MM.1S (cell line): ENCODE measurements around the gene EPHB1.

Experiments
- DNase-seq: peaks from one replicate; pipeline ENCODE4 v3.0.0-alpha.2; 2015
- H2AFZ ChIP-seq: fragments of 300-600 bp; sonication (generic); 2 replicates; pipeline ENCODE4 v1.6.0; 2016; ENCODE audit warnings: antibody characterized with exemption, low read length
- H3F3A ChIP-seq: fragments of 300-600 bp; sonication (generic); 2 replicates; pipeline ENCODE4 v1.6.1; 2016; ENCODE audit warnings: mild to moderate bottlenecking, antibody characterized with exemption, low read length, moderate library complexity, mixed read lengths; ENCODE audit not compliant: insufficient read depth
- H3K27ac ChIP-seq: fragments of 300-600 bp; sonication (generic); 2 replicates; pipeline ENCODE4 v1.5.1; 2016; ENCODE audit warnings: mild to moderate bottlenecking, low read length
- H3K27me3 ChIP-seq: fragments of 300-600 bp; sonication (generic); replicated peaks from 2 replicates; pipeline ENCODE4 v1.6.0; 2016; ENCODE audit warnings: low read length; ENCODE audit not compliant: insufficient read depth
- H3K36me3 ChIP-seq: fragments of 300-600 bp; sonication (generic); replicated peaks from 2 replicates; pipeline ENCODE4 v1.6.1; 2016; ENCODE audit warnings: mild to moderate bottlenecking, low read length, mixed read lengths; ENCODE audit not compliant: insufficient read depth
- H3K4me1 ChIP-seq: fragments of 300-600 bp; sonication (generic); 2 replicates; pipeline ENCODE4 v1.6.1; 2016; ENCODE audit warnings: low read length, mixed read lengths
- H3K4me2 ChIP-seq: fragments of 300-600 bp; sonication (generic); 2 replicates; pipeline ENCODE4 v1.6.0; 2016; ENCODE audit warnings: low read depth, low read length
- H3K4me3 ChIP-seq: fragments of 300-600 bp; sonication (generic); 2 replicates; pipeline ENCODE4 v1.5.1; 2016; ENCODE audit warnings: low read length, mixed read lengths
- H3K79me2 ChIP-seq: fragments of 300-600 bp; sonication (generic); 2 replicates; pipeline ENCODE4 v1.6.1; 2016; ENCODE audit warnings: mixed run types, low read length, mixed read lengths
- H3K9ac ChIP-seq: fragments of 300-600 bp; sonication (generic); 2 replicates; pipeline ENCODE4 v1.6.1; 2016; ENCODE audit warnings: low read length, mixed read lengths
- H3K9me2 ChIP-seq: fragments of 300-600 bp; sonication (generic); replicated peaks from 2 replicates; pipeline ENCODE4 v1.6.1; 2016; ENCODE audit warnings: mild to moderate bottlenecking, low read length, mixed read lengths; ENCODE audit not compliant: insufficient read depth
- H3K9me3 ChIP-seq: fragments of 300-600 bp; sonication (generic); replicated peaks from 2 replicates; pipeline ENCODE4 v1.6.1; 2016; ENCODE audit warnings: mild to moderate bottlenecking, low read length, mixed read lengths; ENCODE audit not compliant: insufficient read depth
- H4K20me1 ChIP-seq: fragments of 300-600 bp; sonication (generic); 2 replicates; pipeline ENCODE4 v1.6.1; 2016; ENCODE audit warnings: mild to moderate bottlenecking, low read length, moderate library complexity, mixed read lengths; ENCODE audit not compliant: insufficient read depth
- CTCF ChIP-seq: fragments of 300-600 bp; sonication (generic); IDR thresholded peaks from 2 replicates; pipeline ENCODE4 v1.5.1; 2016; ENCODE audit warnings: antibody characterized with exemption, low read length, mixed read lengths
- EZH2 ChIP-seq: fragments of 300-600 bp; sonication (generic); optimal IDR thresholded peaks from 2 replicates; pipeline ENCODE3; 2017; ENCODE audit warnings: low read depth, mild to moderate bottlenecking, antibody characterized with exemption, low read length, mixed read lengths
- EZH2phosphoT487 ChIP-seq: fragments of 300-600 bp; sonication (generic); IDR thresholded peaks from 2 replicates; pipeline ENCODE4 v1.6.1; 2018; ENCODE audit warnings: antibody characterized with exemption, low read length

Gene EPHB1

DNA sequence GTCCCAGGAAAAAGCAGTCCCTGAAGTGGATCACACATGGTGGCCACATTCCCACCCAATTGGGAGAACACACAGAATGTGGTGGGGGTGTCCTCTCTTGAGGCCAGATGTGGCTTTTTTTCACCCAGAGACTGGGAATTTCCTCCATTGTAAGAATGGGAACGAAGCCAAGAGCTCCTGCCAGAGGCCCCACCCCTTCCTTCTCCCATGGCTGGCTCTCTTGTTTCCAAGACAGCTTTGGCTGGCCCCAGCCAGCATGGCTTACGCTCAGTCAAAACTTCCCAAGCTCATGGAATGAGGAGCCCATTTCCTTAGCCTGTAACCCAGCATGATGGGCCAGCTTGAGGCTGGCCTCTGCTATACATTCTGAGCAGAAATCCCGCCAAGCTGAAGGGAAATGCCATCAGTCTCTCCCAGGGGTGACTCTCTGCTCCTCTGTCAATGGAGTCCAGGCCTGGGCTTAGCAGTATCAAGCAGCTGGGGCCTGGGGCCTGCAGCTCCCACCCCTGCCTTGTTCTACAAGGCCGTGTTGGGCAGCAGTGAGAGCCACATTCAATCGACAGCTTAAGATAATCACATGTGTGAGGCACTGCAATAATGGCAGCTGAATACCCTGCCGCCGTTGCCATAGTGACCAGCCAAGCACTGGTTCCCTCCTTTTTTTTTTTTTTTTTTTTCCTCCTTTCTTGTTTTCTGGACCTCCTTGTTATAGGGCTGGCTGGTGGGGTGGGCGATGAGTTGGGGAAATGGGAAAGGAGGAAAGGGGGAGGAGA is 142.4 kb downstream of the EPHB1 start:
- Histone ChIP-seq H3K4me2 (no peak overlapping the region), H3K4me1 (no peaks in the 10 kb centered on the region), H4K20me1 (no peaks in the 10 kb centered on the region)

GRCh38 chr3:134938029-134938525 is 143.0 kb downstream of the EPHB1 start:
- no peak for TF ChIP-seq EZH2
- TF ChIP-seq EZH2phosphoT487, result no peak
- no peaks in the 10 kb centered on the region for H4K20me1 ChIP-seq

More for the DNA sequence above, 142.4 kb downstream of the EPHB1 start:
- Histone ChIP-seq H3K79me2 (no peaks in the 10 kb centered on the region), H3F3A (no peaks in the 10 kb centered on the region), H2AFZ (no peak overlapping the region), H3K27ac (no peak overlapping the region), H3K27me3 (no peaks in the 10 kb centered on the region), H3K9ac (no peak overlapping the region), H3K9me3 (no peaks in the 10 kb centered on the region), H3K4me3 (no peak overlapping the region), H3K9me2 (no peaks in the 10 kb centered on the region), H3K36me3 (no peaks in the 10 kb centered on the region)
- DNase-seq, result no peak
- no peak for TF ChIP-seq EZH2
- no peak for TF ChIP-seq EZH2phosphoT487
- TF ChIP-seq CTCF, result no peak

DNA sequence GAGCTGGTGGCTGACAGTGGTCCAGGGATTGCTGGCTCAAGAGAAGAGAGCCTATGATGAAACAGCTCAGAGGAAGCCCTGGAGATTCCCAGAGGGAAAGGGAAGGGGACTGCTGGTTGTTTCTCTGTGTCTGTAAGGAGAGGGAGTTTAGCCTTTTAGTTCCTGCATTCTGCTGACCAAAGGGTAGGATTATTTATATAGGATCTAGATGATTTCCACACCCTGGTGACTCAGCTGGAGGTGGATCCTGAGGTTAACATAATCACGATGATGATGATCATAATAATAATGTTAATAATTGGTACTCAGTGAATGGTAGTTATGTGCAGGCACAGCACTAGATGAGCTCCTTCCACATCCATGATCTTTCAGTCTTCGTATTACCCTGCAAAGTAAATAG is 144.9 kb downstream of the EPHB1 start:
- Histone ChIP-seq H3F3A (no peaks in the 10 kb centered on the region), H3K79me2 (no peaks in the 10 kb centered on the region), H3K36me3 (no peaks in the 10 kb centered on the region), H3K9me3 (no peaks in the 10 kb centered on the region), H3K27me3 (no peaks in the 10 kb centered on the region), H3K9ac (no peak overlapping the region), H3K9me2 (no peaks in the 10 kb centered on the region), H3K4me2 (no peak overlapping the region), H3K4me1 (no peaks in the 10 kb centered on the region), H3K4me3 (no peak overlapping the region), H4K20me1 (no peaks in the 10 kb centered on the region), H3K27ac (no peak overlapping the region), H2AFZ (no peak overlapping the region)
- DNase-seq, result no peak
- TF ChIP-seq CTCF (no peak), EZH2 (no peak), EZH2phosphoT487 (no peak)

More at GRCh38 chr3:134938029-134938525, 143.0 kb downstream of the EPHB1 start:
- Histone ChIP-seq H3K27ac (no peak overlapping the region), H2AFZ (no peak overlapping the region), H3K9me2 (no peaks in the 10 kb centered on the region), H3K9me3 (no peaks in the 10 kb centered on the region), H3K9ac (no peak overlapping the region), H3K4me2 (no peak overlapping the region), H3F3A (no peaks in the 10 kb centered on the region), H3K4me3 (no peak overlapping the region), H3K79me2 (no peaks in the 10 kb centered on the region), H3K36me3 (no peaks in the 10 kb centered on the region), H3K4me1 (no peaks in the 10 kb centered on the region), H3K27me3 (no peaks in the 10 kb centered on the region)
- no peak for DNase-seq

GRCh38 chr3:134941820-134942219 is 146.8 kb downstream of the EPHB1 start:
- no peaks in the 10 kb centered on the region for H3F3A ChIP-seq
- DNase-seq, result no peak
- H3K4me2 ChIP-seq, result no peak overlapping the region
- TF ChIP-seq CTCF, result no peak
- no peak for TF ChIP-seq EZH2
- no peak for TF ChIP-seq EZH2phosphoT487
- no peaks in the 10 kb centered on the region for H4K20me1 ChIP-seq
- H3K36me3 ChIP-seq, result no peaks in the 10 kb centered on the region
- H3K9me2 ChIP-seq, result no peaks in the 10 kb centered on the region
- no peak overlapping the region for H2AFZ ChIP-seq
- no peaks in the 10 kb centered on the region for H3K27me3 ChIP-seq
- no peaks in the 10 kb centered on the region for H3K4me1 ChIP-seq
- H3K9ac ChIP-seq, result no peak overlapping the region
- H3K9me3 ChIP-seq, result no peaks in the 10 kb centered on the region
- no peaks in the 10 kb centered on the region for H3K79me2 ChIP-seq
- H3K27ac ChIP-seq, result no peak overlapping the region
- H3K4me3 ChIP-seq, result no peak overlapping the region
